Dendritic cell treated with granulocyte-macrophage colony-stimulating factor and Interleukin-4, amounts not matched to agents 40 ng/mL and 50 ng/mL, for 4 days (primary cell): ENCODE measurements around the gene ZNF429.
A peak's percentile ranks its signal among the peaks of the same experiment; 100 is the strongest.
"Not testable (repeated sequence)": the region's sequence is repeated elsewhere in the genome, so short reads cannot be mapped to it uniquely, and the experiment has no call there.

Experiments
- H3K27ac Mint-ChIP-seq: one replicate; pipeline ENCODE4 v1.8.0; 2022; ENCODE audit warnings: mild to moderate bottlenecking, mixed read lengths
- H3K27me3 Mint-ChIP-seq: one replicate; pipeline ENCODE4 v1.8.0; 2022; ENCODE audit warnings: mild to moderate bottlenecking, mixed read lengths
- H3K36me3 Mint-ChIP-seq: one replicate; pipeline ENCODE4 v1.8.0; 2022; ENCODE audit warnings: low read depth, mixed read lengths
- H3K4me1 Mint-ChIP-seq: one replicate; pipeline ENCODE4 v1.8.0; 2022; ENCODE audit warnings: low read depth, mixed read lengths
- H3K4me3 Mint-ChIP-seq: one replicate; pipeline ENCODE4 v1.8.0; 2022; ENCODE audit warnings: mild to moderate bottlenecking, moderate library complexity, mixed read lengths
- H3K9me3 Mint-ChIP-seq: one replicate; pipeline ENCODE4 v1.8.0; 2022; ENCODE audit warnings: mixed read lengths
- intact Hi-C: fragments of 100-400 bp; cut with micrococcal nuclease; formaldehyde crosslinking; loops from one replicate; pipeline ENCODE4 v1.15.0; 2022

Gene ZNF429

GRCh38 chr19:21587549-21587948 is 82.1 kb downstream of the ZNF429 start:
- intact Hi-C loops = no loop called here
- Mint-ChIP-seq H3K27ac (no peak overlapping the region), H3K9me3 (no peaks in the 10 kb centered on the region)

GRCh38 chr19:21588065-21588601 is 82.7 kb downstream of the ZNF429 start:
- Mint-ChIP-seq H3K9me3 (no peaks in the 10 kb centered on the region), H3K36me3 (no peaks in the 10 kb centered on the region), H3K4me1 (peaks cover 22% of the 10 kb centered on the region), H3K4me3 (no peak overlapping the region), H3K27ac (no peak overlapping the region), H3K27me3 (peaks cover 35% of the 10 kb centered on the region)
- intact Hi-C loops = no loop called here

More at GRCh38 chr19:21587549-21587948, 82.1 kb downstream of the ZNF429 start:
- H3K4me3 Mint-ChIP-seq = no peak overlapping the region
- H3K4me1 Mint-ChIP-seq = peaks cover 16% of the 10 kb centered on the region
- H3K27me3 Mint-ChIP-seq = peaks cover 35% of the 10 kb centered on the region
- no peaks in the 10 kb centered on the region for H3K36me3 Mint-ChIP-seq

- Mint-ChIP-seq H3K9me3 (no peaks in the 10 kb centered on the region), H3K27ac (no peak overlapping the region), H3K27me3 (peaks cover 21% of the 10 kb centered on the region), H3K36me3 (no peaks in the 10 kb centered on the region), H3K4me3 (no peak overlapping the region), H3K4me1 (peaks cover 36% of the 10 kb centered on the region)
- intact Hi-C loops = no loop called here
Measured at GRCh38 chr19:21590867-21591266, 85.5 kb downstream of the ZNF429 start.

DNA sequence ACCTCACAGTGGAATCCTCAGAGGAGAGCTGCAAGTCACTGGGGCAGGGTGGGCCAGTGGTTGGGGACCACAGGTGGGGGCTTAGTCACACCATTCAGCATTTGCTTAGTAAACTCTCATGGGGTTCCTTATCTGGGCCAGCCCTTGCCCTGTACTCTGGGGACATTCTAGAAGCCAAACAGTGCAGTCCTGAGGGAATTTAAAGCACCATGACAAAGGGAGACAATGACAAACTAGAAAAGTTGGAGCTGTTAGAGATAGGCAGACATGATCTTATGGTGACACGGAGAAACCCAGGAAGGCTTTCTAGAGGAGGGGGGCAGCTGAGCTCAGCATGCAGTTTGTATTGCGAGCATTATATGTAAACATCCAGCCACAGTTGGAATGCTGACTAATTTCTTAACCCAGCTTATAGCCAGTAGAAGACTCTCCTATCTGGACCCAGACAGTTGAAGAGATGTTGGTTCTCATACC is 87.6 kb downstream of the ZNF429 start:
- Mint-ChIP-seq H3K27me3 (peaks cover 5% of the 10 kb centered on the region), H3K4me1 (peaks cover 30% of the 10 kb centered on the region), H3K4me3 (no peak overlapping the region), H3K27ac (no peak overlapping the region), H3K9me3 (no peaks in the 10 kb centered on the region), H3K36me3 (no peaks in the 10 kb centered on the region)
- intact Hi-C loops = no loop called here

GRCh38 chr19:21593502-21593901 is 88.1 kb downstream of the ZNF429 start:
- Mint-ChIP-seq H3K4me3 (no peak overlapping the region), H3K27ac (no peak overlapping the region), H3K9me3 (no peaks in the 10 kb centered on the region), H3K4me1 (peaks cover 30% of the 10 kb centered on the region), H3K36me3 (no peaks in the 10 kb centered on the region), H3K27me3 (peaks cover 3% of the 10 kb centered on the region)
- intact Hi-C loops = no loop called here

GRCh38 chr19:21593934-21594820 is 88.8 kb downstream of the ZNF429 start:
- peak overlapping the region; percentile 50 for H3K27ac Mint-ChIP-seq
- intact Hi-C loops = no loop called here
- H3K9me3 Mint-ChIP-seq = no peaks in the 10 kb centered on the region
- peaks cover 30% of the 10 kb centered on the region for H3K4me1 Mint-ChIP-seq
- no peak overlapping the region for H3K4me3 Mint-ChIP-seq
- no peaks in the 10 kb centered on the region for H3K36me3 Mint-ChIP-seq
- H3K27me3 Mint-ChIP-seq = no peaks in the 10 kb centered on the region

DNA sequence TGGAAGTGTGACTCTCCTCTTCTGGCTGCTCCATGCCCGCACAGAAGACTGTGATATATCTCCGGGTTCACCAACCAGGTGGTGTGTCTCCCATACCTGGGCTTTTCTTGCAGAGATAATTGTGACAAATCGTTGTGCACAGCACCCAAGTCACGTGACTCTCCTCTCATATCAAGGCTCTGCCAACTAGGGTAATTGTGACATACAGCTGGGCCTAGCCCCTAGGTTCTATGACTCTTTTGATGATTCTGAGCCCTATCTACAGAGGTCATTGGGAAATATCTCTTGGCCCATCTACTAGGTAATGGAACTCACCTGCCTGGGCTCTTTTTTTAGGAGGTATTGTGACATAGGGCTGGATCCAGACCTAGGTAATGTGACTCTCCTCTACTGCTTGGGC is 89.8 kb downstream of the ZNF429 start:
- Mint-ChIP-seq H3K36me3 (no peaks in the 10 kb centered on the region), H3K4me3 (no peak overlapping the region), H3K4me1 (peaks cover 30% of the 10 kb centered on the region), H3K9me3 (no peaks in the 10 kb centered on the region), H3K27me3 (no peaks in the 10 kb centered on the region), H3K27ac (peak overlapping the region; percentile 50)
- intact Hi-C loops = no loop called here

DNA sequence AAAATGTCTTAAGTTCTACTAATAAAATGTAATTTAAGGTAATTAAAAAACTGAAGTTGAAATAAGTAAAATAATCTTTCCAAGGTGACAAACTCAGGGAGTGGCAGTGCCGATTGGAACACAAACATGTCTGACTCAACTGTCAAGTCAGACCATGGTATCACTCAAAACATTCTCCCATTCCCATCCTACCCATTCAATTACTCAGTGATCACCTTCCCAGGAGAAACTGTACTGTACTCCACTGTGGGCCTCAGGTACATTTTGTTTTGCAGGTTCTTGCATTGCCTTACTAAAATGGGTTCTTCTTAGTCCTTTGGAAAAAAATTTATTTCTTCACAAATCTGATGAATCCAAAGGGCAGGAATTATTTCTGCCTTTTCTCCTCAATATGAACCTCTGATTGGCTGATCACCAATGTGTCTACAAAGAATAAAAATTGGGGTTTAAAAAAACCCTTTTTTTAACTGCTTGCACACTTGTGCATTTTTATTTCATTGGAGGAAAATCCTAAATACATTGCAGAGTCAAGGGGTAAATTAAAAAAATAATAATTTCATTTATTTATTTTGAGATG is 96.8 kb downstream of the ZNF429 start:
- intact Hi-C loops = no loop called here
- no peaks in the 10 kb centered on the region for H3K36me3 Mint-ChIP-seq

DNA sequence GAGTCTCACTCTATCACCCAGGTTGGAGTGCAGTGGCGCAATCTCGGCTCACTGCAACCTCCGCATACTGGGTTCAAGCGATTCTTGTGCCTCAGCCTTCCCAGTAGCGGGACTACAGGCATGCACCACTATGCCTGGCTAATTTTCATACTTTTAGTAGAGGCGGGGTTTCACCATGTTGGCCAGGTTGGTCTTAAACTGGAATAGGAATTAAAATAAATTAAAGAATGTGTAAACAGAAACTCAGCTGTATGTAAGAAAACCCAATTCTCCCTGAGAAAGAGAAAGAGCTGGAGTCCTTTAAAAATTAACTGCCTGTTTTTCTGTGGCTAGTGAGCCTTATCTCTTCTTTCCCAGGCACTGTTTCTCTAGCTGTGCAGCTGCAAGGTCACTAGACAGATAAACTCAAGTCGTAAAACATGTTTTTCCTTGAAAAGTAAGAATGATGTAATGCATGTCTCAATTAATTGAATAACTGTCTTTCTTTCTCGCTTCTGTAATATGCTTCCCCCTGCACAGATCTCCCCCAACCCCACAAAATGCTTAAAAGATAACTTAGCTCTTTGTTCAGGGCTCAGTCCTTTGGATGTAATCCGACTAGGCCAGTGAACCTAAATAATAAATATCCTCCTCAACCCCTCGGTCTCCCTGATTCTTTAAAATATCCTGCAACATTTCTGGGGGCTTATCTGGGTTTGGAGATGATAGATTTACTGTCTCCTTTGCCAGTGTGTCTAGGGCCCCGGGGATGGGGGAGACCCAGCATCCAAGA is 97.4 kb downstream of the ZNF429 start:
- H3K4me3 Mint-ChIP-seq, H3K9me3 Mint-ChIP-seq, H3K27ac Mint-ChIP-seq, H3K36me3 Mint-ChIP-seq, intact Hi-C loops, H3K27me3 Mint-ChIP-seq: not testable (repeated sequence)
- H3K4me1 Mint-ChIP-seq = peaks cover 29% of the 10 kb centered on the region

More for the DNA sequence above, 96.8 kb downstream of the ZNF429 start:
- Mint-ChIP-seq H3K27ac (no peak overlapping the region), H3K9me3 (no peaks in the 10 kb centered on the region), H3K4me1 (peaks cover 29% of the 10 kb centered on the region), H3K4me3 (no peak overlapping the region), H3K27me3 (peaks cover 2% of the 10 kb centered on the region)

GRCh38 chr19:21603431-21604231 is 98.2 kb downstream of the ZNF429 start:
- Mint-ChIP-seq H3K4me1 (peaks cover 35% of the 10 kb centered on the region), H3K27ac (peak overlapping the region; percentile 79), H3K4me3 (peak overlapping the region; percentile 70), H3K36me3 (no peaks in the 10 kb centered on the region), H3K9me3 (no peaks in the 10 kb centered on the region), H3K27me3 (peaks cover 2% of the 10 kb centered on the region)
- intact Hi-C loops = no loop called here

GRCh38 chr19:21604351-21604926 is 99.0 kb downstream of the ZNF429 start:
- intact Hi-C loops = no loop called here
- H3K36me3 Mint-ChIP-seq = no peaks in the 10 kb centered on the region
- peaks cover 35% of the 10 kb centered on the region for H3K4me1 Mint-ChIP-seq
- peak overlapping the region; percentile 79 for H3K27ac Mint-ChIP-seq
- no peaks in the 10 kb centered on the region for H3K9me3 Mint-ChIP-seq
- H3K4me3 Mint-ChIP-seq = peak overlapping the region; percentile 70
- peaks cover 2% of the 10 kb centered on the region for H3K27me3 Mint-ChIP-seq
